Spleen (tissue), 13 donors: ENCODE measurements around the gene ABCA4. TPM values are rescaled to one million over a fixed set of nuclear protein-coding genes. Genes with fewer than 3 reads are reported as not detected.
"Not testable (repeated sequence)": the region's sequence is repeated elsewhere in the genome, so short reads cannot be mapped to it uniquely, and the experiment has no call there.

Experiments
- DNase-seq: peaks from one replicate; pipeline ENCODE4 v3.0.0-alpha.2; 2020
- H3K27ac ChIP-seq, 8 donors: fragments of 200-600 bp; sonication (generic) in 7 of 8; 1 replicate in 4 of 8; 2 replicates in 4 of 8; pipeline versions ENCODE4 v1.5.0 to v1.8.0; 2016 to 2021; ENCODE audit warnings: inconsistent platforms in 4 of 8, mild to moderate bottlenecking in 4 of 8, moderate library complexity in 1 of 8
- H3K27me3 ChIP-seq, 7 donors: fragments of 200-600 bp; sonication (generic) in 6 of 7; replicated peaks in 1 of 7; 1 replicate in 4 of 7; 2 replicates in 3 of 7; pipeline versions ENCODE4 v1.5.0 to v1.8.0; 2016 to 2021; ENCODE audit warnings: inconsistent platforms in 3 of 7, mild to moderate bottlenecking in 1 of 7
- H3K36me3 ChIP-seq, 6 donors: fragments of 200-600 bp; sonication (generic) in 5 of 6; 1 replicate in 4 of 6; 2 replicates in 2 of 6; pipeline versions ENCODE4 v1.5.0 to v1.8.0; 2016 to 2021; ENCODE audit warnings: inconsistent platforms in 2 of 6
- H3K4me1 ChIP-seq, 6 donors: fragments of 200-600 bp; sonication (generic) in 5 of 6; 1 replicate in 3 of 6; 2 replicates in 3 of 6; pipeline versions ENCODE4 v1.5.0 to v1.8.0; 2016 to 2021; ENCODE audit warnings: inconsistent platforms in 3 of 6
- H3K4me3 ChIP-seq, 8 donors: fragments of 200-600 bp; sonication (generic) in 7 of 8; 1 replicate in 4 of 8; 2 replicates in 4 of 8; pipeline versions ENCODE4 v1.5.0 to v1.8.0; 2016 to 2021; ENCODE audit warnings: inconsistent platforms in 4 of 8, mild to moderate bottlenecking in 4 of 8, moderate library complexity in 2 of 8
- H3K9me3 ChIP-seq, 8 donors: fragments of 200-600 bp; sonication (generic) in 7 of 8; 1 replicate in 4 of 8; 2 replicates in 4 of 8; pipeline versions ENCODE4 v1.5.0 to v1.8.0; 2016 to 2021; ENCODE audit warnings: inconsistent platforms in 4 of 8
- CTCF ChIP-seq, 11 experiments: fragments of 200-600 bp in 7 of 11; fragments of 450-650 bp in 4 of 11; sonication (generic) in 4 of 11; IDR thresholded peaks in 8 of 11; conservative IDR thresholded peaks in 3 of 11; 1 replicate in 7 of 11; 2 replicates in 4 of 11; pipeline versions ENCODE4 v1.4.0 to v1.8.0; 2016 to 2021; ENCODE audit warnings: antibody characterized with exemption in 11 of 11, inconsistent platforms in 4 of 11, mild to moderate bottlenecking in 1 of 11
- POLR2A ChIP-seq, 3 donors: fragments of 450-650 bp; IDR thresholded peaks; one replicate each; pipeline ENCODE4 v1.5.1; 2017; ENCODE audit warnings: antibody characterized with exemption in 3 of 3, mild to moderate bottlenecking in 1 of 3
- POLR2AphosphoS5 ChIP-seq, 3 donors: sonication (generic); formaldehyde crosslinking; IDR thresholded peaks; one replicate each; pipeline ENCODE4 v1.5.1; 2017; ENCODE audit warnings: antibody characterized with exemption in 3 of 3
- WGBS, 5 donors: extraction: QIAGEN DNeasy Blood & Tissue Kit in 3 of 5; methylation state at CpG; one replicate each; pipeline versions ENCODE4 v1.1.5 to v1.1.7; 2013 to 2018; 5-methylcytosine and 5-hydroxymethylcytosine counted together
- intact Hi-C: fragments of 100-400 bp; cut with DNase I; formaldehyde crosslinking; loops from one replicate; pipeline ENCODE4 v1.15.0; 2023; ENCODE audit warnings: low total_unique reads
- long read RNA-seq, 2 donors: transcript quantifications; one replicate each; lab custom pipeline, GENCODE V29; 2026
- polyA plus RNA-seq, 3 donors: library from polyadenylated mRNA; stranded (reverse); fragments of 200-250 nt; gene quantifications; one replicate each; pipeline ENCODE4 v1.2.1, GENCODE V29; 2013
- total RNA-seq, 7 donors: library from RNA; depleted of rRNA in 3 of 7; stranded (reverse); fragments of >200 nt in 3 of 7; fragmentation: NEBNext Ultra II Directional in 4 of 7; extraction: Animal tissue kit (Norgen Biotek cat#: 25700) in 4 of 7; gene quantifications; one replicate each; pipeline versions ENCODE4 v1.1.0 to v1.2.1, GENCODE V29; 2016 to 2021
- donor health status: healthy with polysubstance abuse.
- donor health status: DM: no; HTN: no; CAD: no; lungs with moderate emphysema.
- donor health status: DM: no; HTN: no; CAD: no.
- donor health status: Bipolar disorder and iron deficiency.
- donor health status: healthy.
- donor health status: DM: no; HTN: no; CAD: no.
- donor health status: DM: yes; HTN: yes; CAD: no.

Gene ABCA4
- total RNA-seq (under 1 TPM; 0.17 to 0.64 (median 0.26) TPM), polyA plus RNA-seq (under 1 TPM; 0.04 to 0.10 (median 0.05) TPM)
- long read RNA-seq, donor 1, result 0 reads
- long read RNA-seq, donor 2, result 0 reads

GRCh38 chr1:94120991-94121390 lies at the start of gene ABCA4:
Gene ABCA4 (minus strand): TSS chr1:94121148. CDS start chr1:94121045, 103 bp downstream.
- no peak within 1 kb of the TSS for H3K27ac ChIP-seq
- intact Hi-C loops, result no loop called here
- no peaks in the 10 kb centered on the region for H3K9me3 ChIP-seq
- H3K4me1 ChIP-seq, result no peaks in the 10 kb centered on the region
- no peak within 1 kb of the TSS for H3K4me3 ChIP-seq
- TF ChIP-seq POLR2A (IDR thresholded peaks at IDR 0.05) (no peak), POLR2AphosphoS5 (IDR thresholded peaks at IDR 0.05) (no peak), CTCF (IDR thresholded peaks at IDR 0.05 in 8 of 11, conservative IDR thresholded peaks at IDR 0.05 in 3 of 11) (no peak)
- H3K27me3 ChIP-seq, result peaks cover 0 to 15% (median 0%) of the 10 kb centered on the region in 7 donors
- WGBS, 5 donors, result 92 to 97% (median 94%) methylated on average over 9 of the region's 9 CpGs
- no peaks in the 10 kb centered on the region for H3K36me3 ChIP-seq
- no peak for DNase-seq

- intact Hi-C loops, result no loop called here
- TF ChIP-seq POLR2AphosphoS5 (IDR thresholded peaks at IDR 0.05) (no peak), POLR2A (IDR thresholded peaks at IDR 0.05) (no peak), CTCF (IDR thresholded peaks at IDR 0.05 in 8 of 11, conservative IDR thresholded peaks at IDR 0.05 in 3 of 11) (no peak)
- H3K36me3 ChIP-seq, result peaks cover 0 to 26% (median 2%) of the 10 kb centered on the region in 6 donors
- H3K27me3 ChIP-seq, result no peaks in the 10 kb centered on the region
- H3K4me3 ChIP-seq, result no peak overlapping the region
- no peaks in the 10 kb centered on the region for H3K4me1 ChIP-seq
- no peak overlapping the region for H3K27ac ChIP-seq
- H3K9me3 ChIP-seq, result no peaks in the 10 kb centered on the region
- no peak for DNase-seq
- WGBS, 5 donors, result 84 to 96% (median 87%) methylated on average over 3 of the region's 3 CpGs
Observed at GRCh38 chr1:94169126-94169525, 48.2 kb upstream of the ABCA4 start.

- Histone ChIP-seq H3K9me3 (no peaks in the 10 kb centered on the region), H3K27ac (no peak overlapping the region), H3K4me3 (no peak overlapping the region), H3K36me3 (peaks cover 0 to 5% (median 0%) of the 10 kb centered on the region in 6 donors), H3K27me3 (peaks cover 0 to 3% (median 0%) of the 10 kb centered on the region in 7 donors), H3K4me1 (no peaks in the 10 kb centered on the region)
- no peak for DNase-seq
- WGBS, 5 donors, result 88 to 96% (median 93%) methylated on average over 5 of the region's 5 CpGs
- intact Hi-C loops, result no loop called here
- TF ChIP-seq POLR2A (IDR thresholded peaks at IDR 0.05) (no peak), CTCF (IDR thresholded peaks at IDR 0.05 in 8 of 11, conservative IDR thresholded peaks at IDR 0.05 in 3 of 11) (no peak), POLR2AphosphoS5 (IDR thresholded peaks at IDR 0.05) (no peak)
Observed at GRCh38 chr1:94165843-94166242, 44.9 kb upstream of the ABCA4 start.

GRCh38 chr1:94164885-94165284 lies 43.9 kb upstream of the ABCA4 start:
- intact Hi-C loops, H3K4me1 ChIP-seq, H3K4me3 ChIP-seq, H3K9me3 ChIP-seq, H3K27me3 ChIP-seq, DNase-seq, H3K36me3 ChIP-seq, H3K27ac ChIP-seq: not testable (repeated sequence)
- 69 to 90% (median 82%) methylated on average over 2 of the region's 2 CpGs for WGBS, 5 donors
- peak in 1 of 3 donors; percentile 6 for TF ChIP-seq POLR2AphosphoS5 (IDR thresholded peaks at IDR 0.05)

GRCh38 chr1:94164121-94164520 lies 43.2 kb upstream of the ABCA4 start:
- H3K27ac ChIP-seq, H3K4me3 ChIP-seq, DNase-seq, H3K27me3 ChIP-seq, H3K9me3 ChIP-seq, H3K4me1 ChIP-seq, H3K36me3 ChIP-seq, intact Hi-C loops: not testable (repeated sequence)
- WGBS, 5 donors, result 89 to 100% (median 100%) methylated on average over 1 of the region's 1 CpG

- H3K4me3 ChIP-seq, H3K4me1 ChIP-seq, H3K27ac ChIP-seq, H3K27me3 ChIP-seq, intact Hi-C loops, H3K9me3 ChIP-seq, DNase-seq, H3K36me3 ChIP-seq: not testable (repeated sequence)
- 84 to 94% (median 86%) methylated on average over 5 of the region's 5 CpGs for WGBS, 5 donors
Observed at GRCh38 chr1:94163249-94163648, 42.3 kb upstream of the ABCA4 start.
